ENCODE data around the gene CHCHD10. TPM values are rescaled to one million over a fixed set of nuclear protein-coding genes. Genes with fewer than 3 reads are reported as not detected.

Gene CHCHD10
- polyA plus RNA-seq, 1 experiment, result 22.1 TPM

GRCh38 chr22:23760056-23760455 is 7.7 kb downstream of the CHCHD10 start:
- CTCF ChIA-PET, result interaction anchor here (1.1 kb wide), 1 partner anchor 63 kb away, joined by 3 read pairs; no protein-coding TSS in a partner anchor
- Histone ChIP-seq H3K4me3 (ENCODE audit: low read depth, low read length) (no peak overlapping the region), H3K27me3 (ENCODE audit: control insufficient read depth, insufficient read depth, low read length) (no peaks in the 10 kb centered on the region), H3K36me3 (ENCODE audit: control insufficient read depth, insufficient read depth, low read length) (peaks cover 2% of the 10 kb centered on the region; the same call in 1 of the 2 replicates)
- TF ChIP-seq, protein P1, sequence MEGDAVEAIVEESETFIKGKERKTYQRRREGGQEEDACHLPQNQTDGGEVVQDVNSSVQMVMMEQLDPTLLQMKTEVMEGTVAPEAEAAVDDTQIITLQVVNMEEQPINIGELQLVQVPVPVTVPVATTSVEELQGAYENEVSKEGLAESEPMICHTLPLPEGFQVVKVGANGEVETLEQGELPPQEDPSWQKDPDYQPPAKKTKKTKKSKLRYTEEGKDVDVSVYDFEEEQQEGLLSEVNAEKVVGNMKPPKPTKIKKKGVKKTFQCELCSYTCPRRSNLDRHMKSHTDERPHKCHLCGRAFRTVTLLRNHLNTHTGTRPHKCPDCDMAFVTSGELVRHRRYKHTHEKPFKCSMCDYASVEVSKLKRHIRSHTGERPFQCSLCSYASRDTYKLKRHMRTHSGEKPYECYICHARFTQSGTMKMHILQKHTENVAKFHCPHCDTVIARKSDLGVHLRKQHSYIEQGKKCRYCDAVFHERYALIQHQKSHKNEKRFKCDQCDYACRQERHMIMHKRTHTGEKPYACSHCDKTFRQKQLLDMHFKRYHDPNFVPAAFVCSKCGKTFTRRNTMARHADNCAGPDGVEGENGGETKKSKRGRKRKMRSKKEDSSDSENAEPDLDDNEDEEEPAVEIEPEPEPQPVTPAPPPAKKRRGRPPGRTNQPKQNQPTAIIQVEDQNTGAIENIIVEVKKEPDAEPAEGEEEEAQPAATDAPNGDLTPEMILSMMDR (IDR thresholded peaks at IDR 0.05; ENCODE audit: insufficient read depth, low read depth, low read length), result no peak
- POLR2A ChIA-PET, result no interaction called here
- no peak for DNase-seq (ENCODE audit: low read depth)

DNA sequence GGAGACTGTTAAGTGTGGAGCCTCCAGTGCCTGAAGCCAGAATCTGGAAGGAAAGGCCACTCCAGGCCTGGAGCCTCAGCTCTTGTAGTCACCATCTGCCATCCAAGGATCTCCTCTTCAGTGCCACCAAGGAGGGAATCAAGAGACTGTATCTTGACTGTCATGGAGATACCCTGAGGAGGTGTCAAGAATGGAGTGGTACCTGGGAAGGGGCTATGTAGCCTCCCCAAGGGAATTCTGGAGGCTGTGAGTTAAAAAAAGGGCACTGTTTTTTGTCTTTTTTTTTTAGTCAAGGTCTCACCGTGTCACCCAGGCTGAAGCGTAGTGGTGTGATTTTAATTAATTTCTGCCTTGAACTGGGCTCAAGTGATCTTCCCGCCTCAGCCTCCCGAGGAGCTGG is 8.2 kb downstream of the CHCHD10 start:
- TF ChIP-seq, protein P1 (IDR thresholded peaks at IDR 0.05; ENCODE audit: insufficient read depth, low read depth, low read length), result no peak
- ChIA-PET POLR2A (no interaction called here), CTCF (no interaction called here)
- no peaks in the 10 kb centered on the region for H3K27me3 ChIP-seq (ENCODE audit: control insufficient read depth, insufficient read depth, low read length)
- no peak for DNase-seq (ENCODE audit: low read depth)
- no peaks in the 10 kb centered on the region for H3K36me3 ChIP-seq (ENCODE audit: control insufficient read depth, insufficient read depth, low read length)
- no peak overlapping the region for H3K4me3 ChIP-seq (ENCODE audit: low read depth, low read length)

DNA sequence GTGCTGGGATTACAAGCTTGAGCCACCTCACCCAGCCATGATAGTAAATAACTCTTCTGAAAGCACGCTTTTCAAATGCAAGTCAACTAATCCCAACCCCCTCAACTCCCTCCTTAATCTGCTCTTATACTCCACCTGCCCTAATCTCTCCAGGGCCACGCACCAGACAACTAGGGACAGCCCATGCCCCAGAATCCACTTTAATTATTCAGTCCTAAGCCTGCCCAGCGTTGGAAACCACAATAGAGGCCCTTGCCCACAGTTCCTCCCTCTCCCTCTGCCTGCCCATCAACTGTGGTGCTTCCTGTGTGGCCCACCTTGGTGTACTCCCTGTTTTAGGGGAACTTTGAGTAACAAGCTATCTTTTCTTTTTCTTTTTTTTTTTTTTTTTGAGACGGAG is 10.9 kb downstream of the CHCHD10 start:
- no peak overlapping the region for H3K4me3 ChIP-seq (ENCODE audit: low read depth, low read length)
- DNase-seq (ENCODE audit: low read depth), result no peak
- POLR2A ChIA-PET, result no interaction called here
- H3K27me3 ChIP-seq (ENCODE audit: control insufficient read depth, insufficient read depth, low read length), result no peaks in the 10 kb centered on the region
- CTCF ChIA-PET, result no interaction called here
- TF ChIP-seq, protein P1 (IDR thresholded peaks at IDR 0.05; ENCODE audit: insufficient read depth, low read depth, low read length), result no peak
- H3K36me3 ChIP-seq (ENCODE audit: control insufficient read depth, insufficient read depth, low read length), result no peaks in the 10 kb centered on the region

- ChIA-PET CTCF (interaction anchor here (1.2 to 1.5 kb wide), 2 partner anchors 8 to 94 kb away, joined by 3 to 6 read pairs; no protein-coding TSS in a partner anchor), POLR2A (no interaction called here)
- Histone ChIP-seq H3K4me3 (ENCODE audit: low read depth, low read length) (no peak overlapping the region), H3K36me3 (ENCODE audit: control insufficient read depth, insufficient read depth, low read length) (no peaks in the 10 kb centered on the region), H3K27me3 (ENCODE audit: control insufficient read depth, insufficient read depth, low read length) (no peaks in the 10 kb centered on the region)
- DNase-seq (ENCODE audit: low read depth), result no peak
- TF ChIP-seq, protein P1 (IDR thresholded peaks at IDR 0.05; ENCODE audit: insufficient read depth, low read depth, low read length), result no peak
These were observed 12.1 kb downstream of the CHCHD10 start for GRCh38 chr22:23755711-23756110.

DNA sequence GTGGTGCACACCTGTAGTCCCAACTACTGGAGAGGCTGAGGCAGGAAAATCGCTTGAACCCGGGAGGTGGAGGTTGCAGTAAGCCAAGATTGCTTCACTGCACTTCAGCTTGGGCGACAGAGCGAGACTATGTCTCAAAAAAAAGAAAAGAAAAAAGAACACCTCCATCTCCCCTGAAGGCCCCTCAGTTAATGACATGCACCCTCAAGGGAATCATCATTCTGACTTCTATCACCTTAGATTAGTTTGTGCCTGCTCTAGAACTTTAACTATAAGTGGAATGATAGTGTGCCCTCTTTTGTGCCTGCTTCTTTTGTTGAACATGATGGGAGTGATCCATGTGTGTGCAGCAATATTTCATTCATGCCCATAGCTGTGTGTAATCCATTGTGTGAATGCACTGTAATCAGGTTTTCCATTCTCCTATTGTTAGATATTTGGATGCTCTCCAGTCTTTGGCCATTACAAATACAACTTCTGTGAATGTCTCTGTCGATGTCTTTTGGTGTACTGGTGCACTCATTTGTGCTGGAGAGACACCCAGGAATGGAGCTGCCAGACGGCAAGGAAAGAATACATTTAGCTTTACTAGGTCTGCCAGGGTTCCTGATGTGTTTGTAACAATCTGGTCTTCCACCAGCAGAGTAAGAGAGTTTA is 12.7 kb downstream of the CHCHD10 start:
- Histone ChIP-seq H3K36me3 (ENCODE audit: control insufficient read depth, insufficient read depth, low read length) (no peaks in the 10 kb centered on the region), H3K27me3 (ENCODE audit: control insufficient read depth, insufficient read depth, low read length) (no peaks in the 10 kb centered on the region), H3K4me3 (ENCODE audit: low read depth, low read length) (no peak overlapping the region)
- TF ChIP-seq, protein P1 (IDR thresholded peaks at IDR 0.05; ENCODE audit: insufficient read depth, low read depth, low read length), result no peak
- no peak for DNase-seq (ENCODE audit: low read depth)
- ChIA-PET CTCF (interaction anchor here (1.2 to 1.5 kb wide), 2 partner anchors 9 to 94 kb away, joined by 3 to 6 read pairs; no protein-coding TSS in a partner anchor), POLR2A (no interaction called here)
